IMR-90 (cell line): ENCODE measurements around the gene DIP2C. TPM values are rescaled to one million over a fixed set of nuclear protein-coding genes. Genes with fewer than 3 reads are reported as not detected.

Experiments
- ATAC-seq: fragments of 200-7000 bp; cut with Tn5 transposase; 2 replicates; pipeline ENCODE4 v1.9.1; 2020; ENCODE audit warnings: low read depth, mild to moderate bottlenecking, moderate library complexity
- BruUV-seq: library from RNA; stranded (reverse); fragments of 400-500 nt; replicated peaks from 2 replicates; lab custom pipeline; 2021; lab: Mats Ljungman, UMichigan
- CTCF ChIA-PET: fragments of 300-600 bp; formaldehyde crosslinking; extraction: SDS; loops from one replicate; lab custom pipeline; 2021; ENCODE audit warnings: antibody characterized with exemption; lab: Yijun Ruan, JAX
- POLR2A ChIA-PET: fragments of 300-600 bp; sonication (Branson Sonifier 250); formaldehyde crosslinking; loops from one replicate; lab custom pipeline; 2022; ENCODE audit warnings: antibody characterized with exemption; ENCODE audit not compliant: unreplicated experiment; lab: Charles Lee
- DNase-seq: peaks from one replicate; pipeline ENCODE4 v3.0.0; 2013
- H2AFZ ChIP-seq: replicated peaks from 2 replicates; pipeline ENCODE3; 2013; ENCODE audit warnings: low read length, mild to moderate bottlenecking; ENCODE audit not compliant: poor library complexity
- H2AK5ac ChIP-seq: 2 replicates; pipeline ENCODE4 v1.6.1; 2013; ENCODE audit warnings: low read depth, low read length, inconsistent platforms
- H2AK9ac ChIP-seq: replicated peaks from 2 replicates; pipeline ENCODE3; 2013; ENCODE audit warnings: mild to moderate bottlenecking, low read depth, low read length, moderate library complexity; ENCODE audit not compliant: poor library complexity
- H2BK120ac ChIP-seq: 2 replicates; pipeline ENCODE4 v1.6.1; 2013; ENCODE audit warnings: low read depth, low read length, inconsistent platforms
- H2BK15ac ChIP-seq: 3 replicates; pipeline ENCODE4 v1.6.1; 2013; ENCODE audit warnings: low read depth, low read length, inconsistent platforms
- H2BK20ac ChIP-seq: 2 replicates; pipeline ENCODE4 v1.6.1; 2013; ENCODE audit warnings: low read depth, mild to moderate bottlenecking, inconsistent platforms, low read length, moderate library complexity
- H2BK5ac ChIP-seq: 2 replicates; pipeline ENCODE4 v1.6.1; 2013; ENCODE audit warnings: mild to moderate bottlenecking, low read depth, low read length, inconsistent platforms; ENCODE audit not compliant: poor library complexity, severe bottlenecking
- H3K14ac ChIP-seq: replicated peaks from 2 replicates; pipeline ENCODE4 v1.6.1; 2013; ENCODE audit warnings: low read depth, low read length, inconsistent platforms
- H3K18ac ChIP-seq: 2 replicates; pipeline ENCODE4 v1.6.1; 2013; ENCODE audit warnings: low read depth, low read length, control low read depth
- H3K23ac ChIP-seq: 2 replicates; pipeline ENCODE4 v1.6.1; 2013; ENCODE audit warnings: low read depth, low read length, inconsistent platforms
- H3K27ac ChIP-seq: 2 replicates; pipeline ENCODE4 v1.5.1; 2013; ENCODE audit warnings: mild to moderate bottlenecking, control low read depth, low read length; ENCODE audit not compliant: insufficient read depth
- H3K27me3 ChIP-seq: 2 replicates; pipeline ENCODE4 v1.6.1; 2013; ENCODE audit warnings: low read length; ENCODE audit not compliant: control insufficient read depth, insufficient read depth
- H3K36me3 ChIP-seq: 2 replicates; pipeline ENCODE4 v1.6.1; 2013; ENCODE audit warnings: low read length, mixed read lengths; ENCODE audit not compliant: control insufficient read depth, insufficient read depth
- H3K4ac ChIP-seq: 2 replicates; pipeline ENCODE4 v1.6.1; 2013; ENCODE audit warnings: low read depth, low read length, inconsistent platforms
- H3K4me1 ChIP-seq: 2 replicates; pipeline ENCODE4 v1.6.1; 2013; ENCODE audit warnings: low read length, mixed read lengths; ENCODE audit not compliant: control insufficient read depth, insufficient read depth
- H3K4me2 ChIP-seq: 2 replicates; pipeline ENCODE4 v1.6.1; 2013; ENCODE audit warnings: low read depth, mild to moderate bottlenecking, control low read depth, low read length, moderate library complexity
- H3K4me3 ChIP-seq: 2 replicates; pipeline ENCODE4 v1.5.1; 2013; ENCODE audit warnings: low read depth, mild to moderate bottlenecking, control low read depth, low read length, moderate library complexity; ENCODE audit not compliant: insufficient read depth
- H3K56ac ChIP-seq: 2 replicates; pipeline ENCODE4 v1.6.1; 2013; ENCODE audit warnings: low read length, inconsistent platforms; ENCODE audit not compliant: insufficient read depth; ENCODE audit errors: extremely low read depth
- H3K79me1 ChIP-seq, 2 experiments: 2 replicates each; pipeline ENCODE4 v1.6.1; 2013; ENCODE audit warnings: low read length in 2 of 2, inconsistent platforms in 1 of 2, low read depth in 1 of 2
- H3K9ac ChIP-seq: 2 replicates; pipeline ENCODE4 v1.6.1; 2013; ENCODE audit warnings: low read depth, low read length, control low read depth
- H3K9me1 ChIP-seq: 2 replicates; pipeline ENCODE4 v1.6.1; 2013; ENCODE audit warnings: low read length, inconsistent platforms; ENCODE audit not compliant: insufficient read depth
- H3K9me3 ChIP-seq: 2 replicates; pipeline ENCODE4 v1.6.1; 2013; ENCODE audit warnings: low read length; ENCODE audit not compliant: control insufficient read depth, insufficient read depth
- H4K20me1 ChIP-seq: 2 replicates; pipeline ENCODE4 v1.6.1; 2013; ENCODE audit warnings: low read length, inconsistent platforms; ENCODE audit not compliant: insufficient read depth
- H4K5ac ChIP-seq: 2 replicates; pipeline ENCODE4 v1.6.1; 2013; ENCODE audit warnings: mild to moderate bottlenecking, low read depth, low read length, control low read depth
- H4K8ac ChIP-seq, 2 experiments: 2 replicates each; pipeline ENCODE4 v1.6.1; 2013; ENCODE audit warnings: low read depth in 2 of 2, low read length in 2 of 2, control low read depth in 1 of 2, inconsistent platforms in 1 of 2
- H4K91ac ChIP-seq: 2 replicates; pipeline ENCODE4 v1.6.1; 2013; ENCODE audit warnings: low read depth, low read length, inconsistent platforms; ENCODE audit not compliant: insufficient read depth
- CHD1 ChIP-seq: IDR thresholded peaks from 2 replicates; pipeline ENCODE4 v1.6.1; 2012; ENCODE audit warnings: low read depth, low read length, improper control_type of control experiment
- CTCF ChIP-seq: conservative IDR thresholded peaks from 2 replicates; pipeline ENCODE4 v1.5.1; 2012; ENCODE audit warnings: mild to moderate bottlenecking, low read depth, low read length, improper control_type of control experiment
- MAFK ChIP-seq: IDR thresholded peaks from 2 replicates; pipeline ENCODE4 v1.6.1; 2012; ENCODE audit warnings: low read depth, low read length, improper control_type of control experiment
- RCOR1 ChIP-seq: IDR thresholded peaks from 2 replicates; pipeline ENCODE4 v1.6.1; 2012; ENCODE audit warnings: mild to moderate bottlenecking, low read length, improper control_type of control experiment; ENCODE audit not compliant: insufficient replicate concordance
- WGBS, 2 experiments: methylation state at CpG; one replicate each; pipeline versions ENCODE4 v1.1.5 to v1.1.7; 2013; ENCODE audit warnings: missing lambda C conversion rate in 2 of 2; ENCODE audit not compliant: insufficient read length in 1 of 2; ENCODE audit errors: extremely low coverage in 2 of 2; 5-methylcytosine and 5-hydroxymethylcytosine counted together
- dilution Hi-C: fragments of 300-500 bp; cut with HindIII; formaldehyde crosslinking; loops from one replicate; pipeline ENCODE4 v1.14.3; 2018; ENCODE audit warnings: low sequenced_read_pairs; ENCODE audit not compliant: unreplicated experiment
- in situ Hi-C: fragments of 300-500 bp; cut with MboI; formaldehyde crosslinking; loops from 3 replicates; pipeline ENCODE4 v1.14.3; 2019; ENCODE audit warnings: low sequenced_read_pairs, inconsistent platforms, mixed read lengths
- intact Hi-C: fragments of 100-400 bp; cut with micrococcal nuclease; formaldehyde crosslinking; loops from 2 replicates; pipeline ENCODE4 v1.10.0; 2022
- polyA plus RNA-seq, 3 experiments: library from polyadenylated mRNA; depleted of rRNA; stranded (reverse); fragments of >200 nt; gene quantifications; 2 replicates each; pipeline ENCODE4 v1.2.3, GENCODE V29; 2012; ENCODE audit warnings: low replicate concordance in 1 of 3
- total RNA-seq: library from RNA; depleted of rRNA; stranded (reverse); fragments of >200 nt; gene quantifications from 2 replicates; pipeline ENCODE4 v1.2.3, GENCODE V29; 2012
- TF ChIP-seq, protein P1 (sequence below): fragments of 150-350 bp; IDR thresholded peaks from 2 replicates; pipeline ENCODE4 v1.6.1; 2017; ENCODE audit warnings: mild to moderate bottlenecking, antibody characterized with exemption, low read length, low read depth

DIP2C gene
- total and polyA plus RNA-seq, 2 of the 4 experiments (the other 2 are of a cell fraction) = 8.6 to 17.3 TPM

DNA sequence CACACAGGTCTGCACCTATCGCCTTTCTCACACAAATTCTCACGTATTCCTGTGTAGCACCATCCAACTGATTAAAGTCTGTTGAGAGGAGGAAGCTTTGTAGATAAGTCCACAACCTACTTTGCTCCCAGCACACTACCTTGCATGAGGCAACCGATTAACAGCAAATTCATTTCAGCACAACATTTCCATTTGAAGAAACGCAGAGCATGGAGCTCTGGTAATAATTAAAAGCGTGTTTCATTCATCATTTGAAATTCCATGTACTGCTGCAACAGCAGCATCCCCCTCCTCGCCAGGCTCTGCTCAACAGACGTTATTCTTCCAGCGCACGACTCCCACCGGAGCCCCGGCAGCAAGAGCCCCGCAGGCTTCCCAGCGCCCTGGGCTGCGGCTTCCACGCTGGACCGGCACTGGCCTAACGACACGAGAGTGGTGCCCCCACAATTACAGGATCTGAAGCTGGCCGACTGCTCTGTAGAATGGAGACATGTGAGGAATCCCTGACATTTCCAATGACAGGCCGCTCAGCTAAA is 118.8 kb downstream of the DIP2C start:
- H3K14ac ChIP-seq = no peak overlapping the region; the same call in 1 of the 2 replicates
- H3K9me1 ChIP-seq = peaks cover 27% of the 10 kb centered on the region
- H2BK120ac ChIP-seq = no peak overlapping the region
- ATAC-seq (no peak), DNase-seq (no peak)
- intact Hi-C loops = no loop called here
- no peak overlapping the region for H3K56ac ChIP-seq
- peaks cover 9% of the 10 kb centered on the region for H3K4me1 ChIP-seq
- ChIA-PET POLR2A (no interaction called here), CTCF (no interaction called here)
- H3K27me3 ChIP-seq = no peaks in the 10 kb centered on the region
- no peak overlapping the region for H4K5ac ChIP-seq
- H3K23ac ChIP-seq = no peak overlapping the region
- no peak overlapping the region for H4K8ac ChIP-seq
- no peak overlapping the region for H3K4me2 ChIP-seq
- no peak overlapping the region for H2AFZ ChIP-seq
- in situ Hi-C loops = no loop called here
- no peak overlapping the region for H4K91ac ChIP-seq
- WGBS, 2 experiments = 92% methylated on average over 9 of the region's 20 CpGs; no CpG with 5 or more reads in 1 of the 2 experiments
- H3K4ac ChIP-seq = no peak overlapping the region
- H2BK15ac ChIP-seq = no peak overlapping the region
- H2BK20ac ChIP-seq = no peak overlapping the region
- H2AK9ac ChIP-seq = no peak overlapping the region
- H3K9ac ChIP-seq = no peak overlapping the region
- H2BK5ac ChIP-seq = no peak overlapping the region
- H3K4me3 ChIP-seq = no peak overlapping the region
- BruUV-seq = no TSS peak
- no peak overlapping the region for H3K18ac ChIP-seq
- peaks cover 52 to 94% of the 10 kb centered on the region in 2 experiments for H3K79me1 ChIP-seq
- dilution Hi-C loops = no loop called here
- peaks cover 87% of the 10 kb centered on the region for H4K20me1 ChIP-seq
- H3K36me3 ChIP-seq = no peaks in the 10 kb centered on the region
- H2AK5ac ChIP-seq = no peak overlapping the region
- no peak overlapping the region for H3K27ac ChIP-seq
- H3K9me3 ChIP-seq = peaks cover 5% of the 10 kb centered on the region
- no peak for TF ChIP-seq MAFK
- TF ChIP-seq CHD1 = no peak
- TF ChIP-seq, protein P1, sequence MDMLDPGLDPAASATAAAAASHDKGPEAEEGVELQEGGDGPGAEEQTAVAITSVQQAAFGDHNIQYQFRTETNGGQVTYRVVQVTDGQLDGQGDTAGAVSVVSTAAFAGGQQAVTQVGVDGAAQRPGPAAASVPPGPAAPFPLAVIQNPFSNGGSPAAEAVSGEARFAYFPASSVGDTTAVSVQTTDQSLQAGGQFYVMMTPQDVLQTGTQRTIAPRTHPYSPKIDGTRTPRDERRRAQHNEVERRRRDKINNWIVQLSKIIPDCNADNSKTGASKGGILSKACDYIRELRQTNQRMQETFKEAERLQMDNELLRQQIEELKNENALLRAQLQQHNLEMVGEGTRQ = no peak
- TF ChIP-seq RCOR1 = no peak
- TF ChIP-seq CTCF = no peak
